GM18861 (cell line): ENCODE measurements around the gene GDF3.
"Not testable (repeated sequence)": the region's sequence is repeated elsewhere in the genome, so short reads cannot be mapped to it uniquely, and the experiment has no call there.

Experiments used
- ATAC-seq: cut with Tn5 transposase; IDR thresholded peaks from one replicate; pipeline ENCODE4 v1.9.1; 2021; ENCODE audit not compliant: unreplicated experiment

GDF3 gene

DNA sequence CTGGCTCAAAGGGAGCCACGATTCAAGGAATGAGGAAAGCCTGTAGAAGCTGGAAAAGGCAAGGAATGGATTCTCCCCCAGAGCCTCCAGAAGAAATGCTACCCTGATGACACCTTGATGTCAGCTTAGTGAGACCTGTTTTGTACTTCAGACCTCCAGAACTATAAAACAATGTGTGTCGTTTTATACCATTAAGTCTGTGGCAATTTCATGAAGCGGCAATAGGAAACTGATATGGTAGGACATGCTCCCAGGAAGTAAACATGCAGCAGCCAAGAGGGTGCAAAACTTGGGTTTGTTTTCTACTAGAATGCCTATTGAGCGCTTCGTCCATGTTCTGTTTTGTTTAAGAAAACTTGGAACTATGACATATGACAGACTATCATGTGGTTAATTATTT is 27.4 kb downstream of the GDF3 start:
- ATAC-seq: no peak

DNA sequence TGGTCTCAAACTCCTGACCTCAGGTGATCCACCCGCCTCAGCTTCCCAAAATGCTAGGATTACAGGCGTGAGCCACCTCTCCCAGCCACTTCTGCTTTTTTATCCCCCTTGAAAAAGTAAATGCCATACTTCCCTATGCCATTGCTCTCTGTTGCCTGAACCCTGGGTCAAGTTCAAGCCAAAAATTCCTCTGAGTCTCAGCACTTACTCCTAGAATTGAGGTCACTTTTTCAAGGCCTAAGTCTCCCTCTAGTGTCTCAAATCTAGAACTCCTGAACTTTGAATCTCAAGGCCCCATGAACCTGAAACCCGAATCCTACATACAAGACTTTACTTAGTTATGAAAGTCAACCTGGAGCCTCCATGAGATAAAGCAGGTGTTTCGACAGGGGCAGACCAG is 28.4 kb downstream of the GDF3 start:
- no peak for ATAC-seq

DNA sequence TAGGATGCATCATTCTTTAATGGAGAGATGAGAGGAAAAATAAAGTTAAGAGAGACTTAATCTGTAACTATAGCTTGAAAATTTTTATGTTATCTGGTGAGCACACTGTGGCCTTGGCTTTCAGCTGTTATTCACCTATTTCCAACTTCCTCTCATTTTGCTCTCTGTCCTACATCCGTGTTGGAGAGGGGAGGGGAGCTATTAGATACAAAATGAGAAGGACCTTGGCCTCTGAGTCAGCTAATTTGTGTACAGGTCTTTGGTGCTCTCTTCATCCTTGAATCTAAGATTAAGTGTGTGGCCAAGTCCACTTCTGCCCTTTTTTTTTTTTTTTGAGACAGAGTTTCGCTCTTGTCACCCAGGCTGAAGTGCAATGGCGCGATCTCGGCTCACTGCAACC is 29.0 kb downstream of the GDF3 start:
- ATAC-seq: no peak

DNA sequence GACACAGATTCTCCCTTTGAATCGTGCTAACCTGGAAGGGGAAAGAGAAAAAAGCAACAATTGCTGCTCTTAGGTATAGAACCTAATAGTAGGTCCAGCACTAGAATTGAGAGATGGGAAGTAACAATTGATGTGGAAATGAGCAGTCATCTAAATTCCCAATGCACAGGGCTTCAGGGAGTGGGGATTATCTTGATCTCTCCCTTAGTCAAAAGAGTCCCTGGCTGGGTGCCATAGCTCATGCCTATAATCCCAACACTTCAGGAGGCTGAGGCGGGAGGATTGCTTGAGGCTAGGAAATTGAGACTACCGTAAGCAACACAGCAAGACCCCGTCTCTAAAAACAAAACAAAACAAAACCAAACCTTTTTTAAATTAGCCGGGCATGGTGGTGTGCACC is 33.8 kb downstream of the GDF3 start:
- no peak for ATAC-seq

DNA sequence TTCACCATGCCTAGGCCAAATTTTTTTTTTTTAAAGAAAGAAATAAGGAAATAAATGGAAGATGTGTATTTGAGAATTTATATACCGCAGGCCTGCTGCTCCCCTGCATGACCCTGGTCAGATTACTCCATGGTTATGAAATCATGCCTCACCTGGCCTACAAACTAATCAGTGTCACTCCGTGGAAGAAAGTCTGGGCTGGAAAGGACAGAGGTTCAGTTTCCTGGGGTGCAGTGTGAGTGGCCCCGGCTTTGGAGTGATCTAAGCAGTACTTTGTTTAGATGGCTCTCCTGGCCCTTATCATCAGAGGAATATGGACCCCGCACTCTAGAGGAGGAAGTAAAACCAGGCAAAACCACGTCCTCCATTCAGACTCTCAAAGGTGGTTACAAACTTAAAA is 39.5 kb downstream of the GDF3 start:
- no peak for ATAC-seq

DNA sequence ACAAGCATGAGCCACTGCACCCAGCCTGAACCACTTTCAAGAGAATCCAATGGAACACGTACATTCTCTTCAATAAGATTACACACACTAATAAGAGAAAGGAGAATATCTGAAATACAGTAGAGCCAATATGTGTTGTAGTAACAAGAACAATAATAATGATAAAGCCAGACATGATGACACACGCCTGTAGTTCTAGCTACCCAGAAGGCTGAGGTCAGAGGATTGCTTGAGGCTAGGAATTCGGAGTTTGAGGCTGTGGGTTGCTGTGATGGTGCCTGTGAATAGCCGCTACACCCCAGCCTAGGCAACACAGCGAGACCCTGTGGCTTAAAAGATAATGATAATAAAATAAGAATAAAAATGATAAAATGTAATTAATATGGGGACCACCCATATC is 45.5 kb downstream of the GDF3 start:
- ATAC-seq: no peak

DNA sequence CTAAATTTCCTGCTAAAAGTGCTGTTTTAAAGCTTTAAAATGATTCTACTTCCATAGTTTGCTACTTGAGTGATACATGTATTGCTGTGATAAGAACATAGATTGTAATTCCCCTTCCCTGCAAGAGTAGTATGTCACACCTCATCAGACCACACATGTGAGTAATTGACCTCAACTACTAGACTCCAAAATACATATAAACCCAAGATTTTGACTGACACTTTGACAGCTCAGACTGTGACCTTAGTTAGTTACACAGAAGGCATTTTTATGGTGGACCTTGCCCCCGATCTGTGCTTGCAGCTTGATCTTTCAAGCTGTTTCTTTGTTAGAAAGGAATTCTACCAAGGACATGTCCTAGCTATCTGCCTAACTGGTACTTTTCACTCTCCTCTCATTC is 48.5 kb downstream of the GDF3 start:
- ATAC-seq: no peak

DNA sequence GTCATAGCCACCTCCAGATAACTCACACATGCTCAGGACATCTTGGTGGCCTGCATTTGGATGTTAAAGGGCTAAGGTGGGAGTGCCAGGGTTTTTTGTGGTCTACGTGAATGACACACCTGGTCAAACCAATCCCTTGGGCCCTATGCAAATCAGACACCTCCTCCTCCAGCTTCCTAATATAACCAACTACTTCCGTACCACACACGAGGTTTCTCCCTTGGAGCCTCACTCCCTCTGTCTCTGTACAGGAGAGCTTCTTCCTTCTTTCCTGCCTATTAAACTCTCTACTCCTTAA is 49.4 kb downstream of the GDF3 start:
- no peak for ATAC-seq

DNA sequence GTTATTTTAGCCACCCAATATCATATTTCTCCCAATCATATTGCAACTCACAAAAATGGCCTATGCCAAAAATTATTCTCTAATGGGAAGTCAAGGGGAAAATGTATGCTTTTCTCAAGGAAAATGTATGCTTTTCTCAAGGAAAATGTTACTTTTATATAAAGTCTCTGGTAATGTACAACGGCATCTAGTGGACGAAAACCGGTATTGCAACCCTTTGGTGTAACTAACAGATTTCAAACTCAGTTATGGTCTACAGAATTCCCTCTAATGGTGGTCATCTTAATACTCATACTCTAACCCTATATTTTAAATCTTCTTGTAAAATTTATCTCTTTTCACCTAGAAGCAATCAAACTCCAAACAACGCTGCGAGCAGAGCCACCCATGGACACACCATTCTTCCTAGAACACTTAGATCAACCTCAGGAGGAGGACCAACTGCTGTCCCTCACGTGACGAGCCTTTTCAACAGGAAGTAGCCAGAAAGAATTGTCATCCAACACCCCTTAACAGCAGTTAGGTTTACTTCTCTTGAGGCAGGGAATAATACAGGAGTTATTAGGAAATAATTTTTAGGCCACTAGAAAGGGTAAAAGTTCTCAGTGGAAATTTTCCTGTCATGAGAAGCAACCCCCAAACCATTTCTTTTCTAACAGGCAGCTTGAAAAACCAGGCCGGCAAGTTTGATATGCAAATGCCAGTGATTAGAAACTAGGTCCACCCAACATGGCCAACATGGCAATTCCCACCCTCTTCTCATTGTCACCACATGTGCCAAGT is 50.0 kb downstream of the GDF3 start:
- no peak for ATAC-seq

DNA sequence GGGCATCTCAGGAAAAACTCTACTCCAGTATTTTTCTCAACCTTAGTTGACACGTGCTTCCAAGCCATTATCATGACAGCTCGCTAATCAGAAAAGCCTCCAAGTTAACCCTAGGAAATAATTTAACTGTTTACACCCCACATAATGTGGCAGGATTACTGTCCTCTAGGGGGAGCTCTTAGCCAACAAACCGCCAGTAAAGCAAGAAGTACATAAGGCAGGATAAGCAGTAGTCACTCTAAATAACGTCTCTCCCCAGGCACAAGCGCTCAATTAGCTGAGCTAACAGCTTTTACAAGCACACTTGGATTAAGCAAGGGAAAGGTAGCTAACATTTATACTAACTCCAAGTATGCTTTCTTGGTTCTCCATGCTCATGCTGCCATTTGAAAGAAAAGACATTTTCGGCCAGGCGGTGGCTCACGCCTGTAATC is 52.7 kb downstream of the GDF3 start:
- no peak for ATAC-seq

DNA sequence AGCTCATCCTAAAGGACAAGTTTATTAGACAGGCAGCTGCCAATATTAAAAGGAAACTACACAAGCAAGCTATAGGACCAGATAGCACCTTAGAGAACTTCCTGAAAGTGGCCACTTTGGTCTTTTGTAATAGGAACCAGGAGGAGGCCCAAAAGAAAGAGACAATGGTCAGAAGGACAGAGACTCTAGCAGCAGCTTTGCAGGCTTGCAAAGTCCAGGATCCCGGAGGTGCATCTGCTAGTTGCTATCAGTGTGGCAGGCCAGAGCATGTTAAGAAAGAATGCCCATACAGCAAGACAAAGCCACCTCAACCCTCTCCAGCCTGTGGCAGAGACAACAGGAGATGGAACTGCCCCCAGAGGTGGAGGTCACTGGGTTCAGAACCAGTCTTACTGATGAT is 53.3 kb downstream of the GDF3 start:
- no peak for ATAC-seq

DNA sequence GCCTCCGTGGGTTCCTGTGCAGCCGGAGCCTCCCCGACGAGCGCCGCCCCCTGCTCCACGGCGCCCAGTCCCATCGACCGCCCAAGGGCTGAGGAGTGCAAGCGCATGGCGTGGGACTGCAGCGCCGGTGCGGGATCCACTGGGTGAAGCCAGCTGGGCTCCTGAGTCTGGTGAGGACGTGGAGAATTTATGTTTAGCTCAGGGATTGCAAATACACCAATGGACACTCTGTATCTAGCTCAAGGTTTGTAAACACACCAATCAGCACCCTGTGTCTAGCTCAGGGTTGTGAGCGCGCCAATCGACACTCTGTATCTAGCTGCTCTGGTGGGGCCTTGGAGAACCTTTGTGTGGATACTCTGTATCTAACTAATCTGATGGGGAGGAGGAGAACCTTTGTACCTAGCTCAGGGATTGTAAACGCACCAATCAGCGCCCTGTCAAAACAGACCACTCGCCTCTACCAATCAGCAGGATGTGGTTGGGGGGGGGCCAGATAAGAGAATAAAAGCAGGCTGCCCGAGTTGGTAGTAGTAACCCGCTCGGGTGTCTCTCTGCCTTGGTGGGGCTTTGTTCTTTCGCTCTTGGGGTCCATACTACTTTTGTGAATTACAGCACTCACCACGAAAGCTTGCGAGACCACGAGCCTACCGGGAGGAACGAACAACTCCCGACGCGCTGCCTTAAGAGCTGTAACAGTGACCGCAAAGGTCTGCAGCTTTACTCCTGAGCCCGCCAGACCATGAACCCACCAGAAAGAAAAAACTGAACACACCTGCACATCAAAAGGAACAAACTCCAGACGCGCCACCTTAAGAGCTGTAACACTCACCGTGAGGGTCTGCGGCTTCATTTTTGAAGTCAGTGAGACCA is 55.2 kb downstream of the GDF3 start:
- not testable (repeated sequence) for ATAC-seq
